Esophagus (tissue), 2 donors: ENCODE results near the gene RYR1. TPM values are rescaled to one million over a fixed set of nuclear protein-coding genes. Genes with fewer than 3 reads are reported as not detected.
"Not testable (repeated sequence)": the region's sequence is repeated elsewhere in the genome, so short reads cannot be mapped to it uniquely, and the experiment has no call there.

Experiments used
- H3K27ac ChIP-seq, 2 donors: one replicate each; pipeline ENCODE4 v1.5.1; 2013; ENCODE audit warnings: low read depth in 2 of 2, mild to moderate bottlenecking in 2 of 2, inconsistent platforms in 1 of 2, low read length in 1 of 2, moderate library complexity in 1 of 2
- H3K27me3 ChIP-seq, 2 donors: one replicate each; pipeline ENCODE4 v1.6.1; 2013; ENCODE audit warnings: low read length in 2 of 2, control low read depth in 1 of 2, mild to moderate bottlenecking in 1 of 2; ENCODE audit not compliant: insufficient read depth in 2 of 2, control insufficient read depth in 1 of 2
- H3K36me3 ChIP-seq, 2 donors: one replicate each; pipeline ENCODE4 v1.6.1; 2013; ENCODE audit warnings: low read length in 1 of 2; ENCODE audit not compliant: control insufficient read depth in 2 of 2, insufficient read depth in 2 of 2
- H3K4me1 ChIP-seq, 2 donors: one replicate each; pipeline ENCODE4 v1.6.1; 2013; ENCODE audit warnings: low read length in 1 of 2; ENCODE audit not compliant: control insufficient read depth in 2 of 2, insufficient read depth in 2 of 2
- H3K4me3 ChIP-seq, 2 donors: one replicate each; pipeline ENCODE4 v1.5.1; 2013; ENCODE audit warnings: low read length in 2 of 2, mild to moderate bottlenecking in 2 of 2, low read depth in 1 of 2, moderate library complexity in 1 of 2
- H3K9me3 ChIP-seq, 2 donors: one replicate each; pipeline ENCODE4 v1.6.1; 2013; ENCODE audit warnings: mild to moderate bottlenecking in 2 of 2, low read depth in 1 of 2, low read length in 1 of 2, moderate library complexity in 1 of 2; ENCODE audit not compliant: control insufficient read depth in 2 of 2, insufficient read depth in 1 of 2
- WGBS, 2 donors: extraction: QIAGEN DNeasy Blood & Tissue Kit; methylation state at CpG; one replicate each; pipeline ENCODE4 v1.1.7; 2013; 5-methylcytosine and 5-hydroxymethylcytosine counted together
- polyA plus RNA-seq, 2 donors: library from polyadenylated mRNA; stranded (reverse); fragments of 200-250 nt; gene quantifications; one replicate each; pipeline ENCODE4 v1.2.3, GENCODE V29; 2013
- donor health status: healthy with polysubstance abuse.
- donor health status: Bipolar disorder and iron deficiency.

Gene RYR1
- polyA plus RNA-seq, 2 donors: 8.0 to 8.7 TPM

GRCh38 chr19:38422438-38422837, 11.1 kb upstream of the RYR1 start:
- H3K27ac ChIP-seq: no peak overlapping the region
- H3K9me3 ChIP-seq: no peaks in the 10 kb centered on the region
- H3K36me3 ChIP-seq: no peaks in the 10 kb centered on the region
- H3K4me3 ChIP-seq: no peak overlapping the region
- H3K27me3 ChIP-seq: peaks cover 0 to 3% of the 10 kb centered on the region in 2 donors
- 76 to 84% methylated on average over 7 of the region's 7 CpGs for WGBS, 2 donors
- peaks cover 0 to 7% of the 10 kb centered on the region in 2 donors for H3K4me1 ChIP-seq

- Histone ChIP-seq H3K4me3 (no peak overlapping the region), H3K9me3 (no peaks in the 10 kb centered on the region), H3K36me3 (no peaks in the 10 kb centered on the region), H3K27ac (no peak overlapping the region), H3K4me1 (no peaks in the 10 kb centered on the region), H3K27me3 (peaks cover 0 to 3% of the 10 kb centered on the region in 2 donors)
- 80 to 87% methylated on average over 4 to 5 of the region's 5 CpGs for WGBS, 2 donors
These were observed 9.2 kb upstream of the RYR1 start for GRCh38 chr19:38424272-38424671.

DNA sequence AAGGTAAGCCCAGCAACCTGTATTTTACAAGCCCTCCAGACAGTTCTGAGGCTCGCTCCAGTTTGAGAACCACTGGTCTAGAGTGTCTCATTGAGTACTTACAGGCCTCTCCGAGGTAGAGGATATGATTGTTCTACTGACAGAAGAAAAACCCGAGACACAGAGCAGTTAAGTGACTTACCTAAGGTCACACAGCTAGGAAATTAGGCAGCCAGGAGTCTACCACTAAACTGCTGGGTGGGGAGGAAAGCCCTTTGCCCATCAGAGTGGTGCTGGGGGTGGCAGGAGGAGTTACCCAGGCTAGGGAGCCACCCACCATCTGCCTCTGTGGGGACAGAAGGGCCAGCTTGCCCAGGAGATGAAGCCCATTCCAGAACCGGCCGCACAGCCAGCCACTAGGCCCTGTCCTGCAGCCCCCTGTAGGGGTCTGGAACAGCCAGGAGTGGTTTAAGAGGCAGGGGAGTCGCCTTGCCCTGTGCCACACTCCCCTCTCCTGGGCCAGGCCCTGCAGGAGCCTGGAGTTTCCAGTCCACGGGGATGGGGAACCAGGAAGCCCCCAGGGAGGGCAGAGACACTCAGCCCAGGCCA, 8.2 kb upstream of the RYR1 start:
- no peak overlapping the region for H3K27ac ChIP-seq

DNA sequence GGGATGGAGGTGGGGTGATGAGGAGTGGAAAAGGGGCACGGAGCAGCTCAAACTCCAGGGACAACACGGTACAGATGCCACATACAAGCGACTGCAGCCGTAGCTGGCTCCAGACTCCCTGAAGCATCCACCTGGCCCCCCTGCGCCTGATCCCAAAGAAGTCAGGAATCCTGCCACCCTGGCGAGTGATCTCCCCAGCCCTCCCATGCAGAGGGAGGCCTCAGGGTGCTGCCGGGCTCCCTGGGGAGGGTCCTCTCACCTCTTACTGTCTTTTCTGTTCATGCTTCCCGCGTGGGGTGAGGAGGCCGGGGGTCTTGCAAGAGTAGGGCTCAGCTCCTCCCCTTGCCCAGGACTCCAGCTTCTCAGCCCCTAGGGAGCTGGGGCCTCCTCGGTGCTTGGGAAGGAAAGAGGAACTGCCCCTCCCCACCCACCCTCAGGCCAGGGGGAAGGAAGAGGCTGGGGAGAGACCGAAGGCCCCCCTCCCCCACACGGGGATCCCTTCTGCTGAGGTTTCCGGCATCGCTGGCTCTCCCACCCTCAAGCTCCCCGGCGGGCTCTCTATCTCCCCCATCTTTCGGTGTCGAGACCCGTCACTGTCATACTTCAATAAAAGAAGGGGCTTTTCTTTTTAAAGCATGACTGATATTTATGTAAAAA, 7.6 kb upstream of the RYR1 start, which contains the start of gene RASGRP4:
TSS of gene RASGRP4 (minus strand) at position 410 of the 657 bp plus-strand sequence. CDS start at position 282, 128 bp downstream.
- no peaks in the 10 kb centered on the region for H3K36me3 ChIP-seq
- WGBS, 2 donors: 31 to 40% methylated on average over 20 of the region's 20 CpGs
- H3K9me3 ChIP-seq: no peaks in the 10 kb centered on the region
- H3K4me1 ChIP-seq: no peaks in the 10 kb centered on the region
- H3K27me3 ChIP-seq: no peaks in the 10 kb centered on the region
- H3K27ac ChIP-seq: no peak within 1 kb of the TSS
- H3K4me3 ChIP-seq: no peak within 1 kb of the TSS

More for the DNA sequence above, 8.2 kb upstream of the RYR1 start:
- Histone ChIP-seq H3K4me1 (no peaks in the 10 kb centered on the region), H3K27me3 (no peaks in the 10 kb centered on the region), H3K4me3 (no peak overlapping the region), H3K9me3 (no peaks in the 10 kb centered on the region), H3K36me3 (no peaks in the 10 kb centered on the region)
- WGBS, 2 donors: 75% methylated on average over 6 to 7 of the region's 7 CpGs

DNA sequence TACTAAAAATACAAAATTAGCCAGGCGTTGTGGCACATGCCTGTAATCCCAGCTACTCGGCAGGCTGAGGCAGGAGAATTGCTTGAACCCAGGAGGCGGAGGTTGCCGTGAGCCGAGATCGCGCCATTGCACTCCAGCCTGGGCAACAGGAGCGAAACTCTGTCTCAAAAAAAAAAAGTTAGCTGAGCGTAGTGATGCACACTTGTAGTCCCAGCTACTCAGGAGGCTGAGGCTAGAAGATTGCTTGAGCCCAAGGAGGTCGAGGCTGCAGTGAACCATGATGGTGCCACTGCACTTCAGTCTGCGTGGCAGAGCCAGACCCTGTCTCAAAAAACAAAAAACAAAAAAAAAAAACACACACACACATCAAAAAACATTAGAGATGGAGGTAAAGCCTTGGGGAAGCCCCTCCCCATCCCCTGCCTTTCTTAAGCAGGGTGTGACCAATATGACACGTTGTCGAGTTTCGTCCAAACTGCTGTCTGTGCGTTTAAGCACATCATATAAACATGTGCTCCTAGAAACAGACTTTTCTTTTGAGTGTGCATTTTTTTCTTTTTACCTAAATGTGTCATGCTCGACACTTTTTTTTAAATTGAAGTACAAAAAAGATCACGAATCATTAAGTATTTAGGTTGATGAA, 6.3 kb upstream of the RYR1 start:
- H3K27ac ChIP-seq, H3K27me3 ChIP-seq, H3K4me1 ChIP-seq, H3K9me3 ChIP-seq, H3K36me3 ChIP-seq, H3K4me3 ChIP-seq: not testable (repeated sequence)
- 52 to 61% methylated on average over 17 of the region's 17 CpGs for WGBS, 2 donors

GRCh38 chr19:38429055-38429810, 4.3 kb upstream of the RYR1 start:
- Histone ChIP-seq H3K27me3 (no peaks in the 10 kb centered on the region), H3K36me3 (no peaks in the 10 kb centered on the region), H3K9me3 (no peaks in the 10 kb centered on the region), H3K4me1 (peaks cover 3% of the 10 kb centered on the region in 2 donors), H3K27ac (no peak overlapping the region), H3K4me3 (no peak overlapping the region)
- WGBS, 2 donors: 56 to 58% methylated on average over 14 of the region's 14 CpGs

DNA sequence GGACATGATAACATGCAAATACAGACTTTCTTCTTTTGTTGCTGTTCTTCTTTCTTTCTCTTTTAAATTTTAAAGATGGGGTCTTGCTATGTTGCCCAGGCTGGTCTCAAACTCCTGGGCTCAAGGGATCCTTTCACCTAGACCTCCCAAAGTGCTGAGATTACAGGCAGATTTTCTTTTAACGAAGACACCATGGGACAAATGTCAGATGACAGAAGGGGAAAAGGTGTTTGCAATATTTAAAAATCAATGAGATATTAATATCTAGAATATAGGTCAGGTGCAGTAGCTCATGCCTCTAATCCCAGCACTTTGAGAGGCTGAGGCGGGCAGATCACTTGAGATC, 3.7 kb upstream of the RYR1 start:
- Histone ChIP-seq H3K4me3 (no peak overlapping the region), H3K27me3 (no peaks in the 10 kb centered on the region), H3K36me3 (no peaks in the 10 kb centered on the region), H3K4me1 (peaks cover 3% of the 10 kb centered on the region in 2 donors), H3K27ac (no peak overlapping the region), H3K9me3 (no peaks in the 10 kb centered on the region)
- 70 to 87% methylated on average over 2 of the region's 2 CpGs for WGBS, 2 donors

DNA sequence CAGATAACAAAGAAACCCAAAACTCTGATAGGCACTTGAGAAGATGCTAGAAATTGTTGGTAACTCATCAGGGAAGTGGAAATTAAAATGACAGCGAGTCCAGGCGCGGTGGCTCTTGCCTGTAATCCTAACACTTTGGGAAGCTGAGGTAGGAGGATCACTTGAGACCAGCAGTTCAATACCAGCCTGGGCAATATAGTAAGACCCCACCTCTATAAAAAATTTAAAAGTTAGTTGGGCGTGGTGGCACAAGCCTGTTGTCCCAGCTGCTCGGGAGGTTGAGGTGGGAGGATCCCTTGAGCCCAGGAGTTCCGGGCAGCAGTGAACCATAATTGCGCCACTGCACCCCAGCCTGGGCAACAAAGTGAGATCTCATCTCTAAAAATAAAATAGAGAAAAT, 2.6 kb upstream of the RYR1 start:
- H3K9me3 ChIP-seq: no peaks in the 10 kb centered on the region
- H3K4me1 ChIP-seq: peaks cover 3% of the 10 kb centered on the region in 2 donors
- WGBS, 2 donors: 81% methylated on average over 7 of the region's 7 CpGs
- no peak overlapping the region for H3K4me3 ChIP-seq
- no peak overlapping the region for H3K27ac ChIP-seq
- H3K27me3 ChIP-seq: no peaks in the 10 kb centered on the region
- no peaks in the 10 kb centered on the region for H3K36me3 ChIP-seq

DNA sequence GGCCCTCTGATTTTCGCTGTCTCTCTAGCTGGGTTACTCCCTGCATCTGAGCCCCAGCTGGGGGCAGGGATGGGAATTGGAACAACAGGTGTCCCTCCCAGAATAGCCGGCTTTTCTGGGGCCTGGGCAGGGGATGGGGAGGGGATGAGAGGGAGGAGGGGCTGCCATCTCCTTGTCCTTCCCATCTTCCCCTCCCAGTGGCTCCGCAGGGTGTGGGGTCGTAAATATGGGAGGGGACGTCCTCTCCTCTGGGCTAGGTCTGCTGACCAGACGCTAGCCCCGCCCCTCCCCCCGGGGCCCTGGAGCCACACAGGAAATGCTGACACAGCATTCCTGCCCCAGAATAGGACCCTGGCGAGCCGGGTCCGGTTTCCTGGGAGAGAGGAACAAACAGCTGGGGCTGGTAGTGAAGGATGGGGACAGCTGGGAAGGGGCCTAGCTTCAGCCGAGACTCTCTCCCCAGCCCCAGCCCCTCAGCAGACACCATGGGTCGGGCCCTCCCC, 1.1 kb downstream of the RYR1 start:
- no peaks in the 10 kb centered on the region for H3K9me3 ChIP-seq
- H3K4me3 ChIP-seq: no peak overlapping the region
- WGBS, 2 donors: 16 to 22% methylated on average over 13 of the region's 13 CpGs
- H3K27me3 ChIP-seq: no peaks in the 10 kb centered on the region
- no peak overlapping the region for H3K27ac ChIP-seq
- H3K4me1 ChIP-seq: peaks cover 3% of the 10 kb centered on the region in 2 donors
- H3K36me3 ChIP-seq: no peaks in the 10 kb centered on the region
